Measurements from ENCODE around the gene ZNF787. TPM values are rescaled to one million over a fixed set of nuclear protein-coding genes. Genes with fewer than 3 reads are reported as not detected.

Gene ZNF787
- total and polyA plus RNA-seq, 2 of the 8 experiments (the other 6 are each of a cell fraction or from before 2014, with no cell fraction given), result 19.7 to 56.0 TPM

- H3K14ac ChIP-seq (ENCODE audit: insufficient read length), result no peak overlapping the region
- ChIA-PET POLR2A (ENCODE audit: partially characterized antibody) (interaction anchor here (1.3 to 1.7 kb wide), 4 partner anchors 10 to 16 kb away, joined by 3 to 6 read pairs (median 6); no protein-coding TSS in a partner anchor), CTCF (ENCODE audit: partially characterized antibody) (interaction anchor here (0.6 to 2.2 kb wide), 3 partner anchors 12 to 350 kb away, joined by 3 to 8 read pairs (median 3); no protein-coding TSS in a partner anchor)
- H3K23me2 ChIP-seq (ENCODE audit: low read depth, low read length), result peaks cover 8% of the 10 kb centered on the region
- H3K4me3 ChIP-seq (ENCODE audit: extremely low read depth in 1 of 4, insufficient read depth in 2 of 4, low read depth in 3 of 4, low read length in 4 of 4), result no peak overlapping the region
- H4K91ac ChIP-seq (replicated peaks; ENCODE audit: insufficient read length, low read length), result no peak overlapping the region
- no peak overlapping the region for H3K23ac ChIP-seq (ENCODE audit: insufficient read length)
- H3K9ac ChIP-seq (replicated peaks in 1 of 4; ENCODE audit: extremely low read depth in 1 of 4, low read depth in 3 of 4, low read length in 3 of 4), result no peak overlapping the region
- H3K27me3 ChIP-seq (replicated peaks in 1 of 4; ENCODE audit: control insufficient read depth in 3 of 4, extremely low read depth in 1 of 4, insufficient read depth in 3 of 4, low read length in 3 of 4), result no peaks in the 10 kb centered on the region; a peak in 1 of 7 replicates
- no peaks in the 10 kb centered on the region for H3K9me3 ChIP-seq (ENCODE audit: insufficient read depth in 2 of 2, low read depth in 1 of 2, low read length in 1 of 2)
- 86% methylated on average over 3 of the region's 4 CpGs; no CpG with 5 or more reads in 1 of the 2 experiments for WGBS, 2 experiments (ENCODE audit: extremely low coverage in 1 of 2, insufficient coverage in 1 of 2, insufficient read length in 1 of 2, insufficient replicate concordance in 2 of 2, low coverage in 1 of 2, low lambda C conversion rate in 2 of 2, missing lambda C conversion rate in 1 of 2)
- DNase-seq (ENCODE audit: low read depth in 1 of 2, low spot score in 2 of 2) (no peak), FAIRE-seq (no peak)
- H2BK12ac ChIP-seq (ENCODE audit: low read depth, low read length), result no peak overlapping the region
- no peak overlapping the region for H2BK15ac ChIP-seq (ENCODE audit: low read length)
- peaks cover 0 to 9% (median 7%) of the 10 kb centered on the region in 4 experiments; a peak in 6 of 7 replicates for H3K4me1 ChIP-seq (replicated peaks in 1 of 4; ENCODE audit: control insufficient read depth in 3 of 4, insufficient read depth in 4 of 4, low read length in 3 of 4)
- no peak overlapping the region for H4K8ac ChIP-seq (ENCODE audit: extremely low read depth, insufficient read depth, low read length)
- H2BK120ac ChIP-seq (replicated peaks; ENCODE audit: low read depth, low read length), result no peak overlapping the region
- no peaks in the 10 kb centered on the region for H4K20me1 ChIP-seq (replicated peaks in 1 of 2; ENCODE audit: control insufficient read depth in 1 of 2, insufficient read depth in 2 of 2, low read length in 2 of 2)
- no peak overlapping the region for H2AK5ac ChIP-seq (ENCODE audit: low read depth, low read length)
- H4K5ac ChIP-seq (ENCODE audit: insufficient read length, low read depth, low read length), result no peak overlapping the region
- H3K18ac ChIP-seq (ENCODE audit: extremely low read depth, low read length), result no peak overlapping the region
- no peak overlapping the region for H2AFZ ChIP-seq (ENCODE audit: low read length)
- H2BK20ac ChIP-seq (ENCODE audit: low read length), result no peak overlapping the region
- peaks cover 6 to 10% of the 10 kb centered on the region in 2 experiments for H3K79me2 ChIP-seq (ENCODE audit: control insufficient read depth in 1 of 2, insufficient read depth in 2 of 2, low read length in 2 of 2)
- no peaks in the 10 kb centered on the region; the same call in 1 of the 2 replicates for H3K79me1 ChIP-seq (ENCODE audit: low read depth, low read length)
- H2BK5ac ChIP-seq (ENCODE audit: low read depth, low read length), result no peak overlapping the region
- H3K36me3 ChIP-seq (ENCODE audit: control insufficient read depth in 2 of 4, insufficient read depth in 4 of 4, low read length in 3 of 4), result no peaks in the 10 kb centered on the region
- H3K4me2 ChIP-seq (ENCODE audit: insufficient read depth in 1 of 2, low read depth in 2 of 2, low read length in 2 of 2), result no peak overlapping the region
- no peak overlapping the region for H3K4ac ChIP-seq (replicated peaks; ENCODE audit: insufficient read length, low read depth, low read length)
- H3K56ac ChIP-seq (replicated peaks; ENCODE audit: insufficient read length, low read depth, low read length), result no peak overlapping the region
- no peak overlapping the region for H3K27ac ChIP-seq (ENCODE audit: low read depth, low read length)
- TF ChIP-seq POU5F1 (IDR thresholded peaks at IDR 0.05; ENCODE audit: low read depth, low read length) (no peak), TAF7 (optimal IDR thresholded peaks at IDR 0.05; ENCODE audit: borderline replicate concordance, low read depth, low read length) (no peak), KDM4A (IDR thresholded peaks at IDR 0.05; ENCODE audit: low read depth, low read length, severe bottlenecking) (no peak)
Observed at GRCh38 chr19:56124578-56124977, 3.5 kb upstream of the ZNF787 start.

Measured in H1 (cell line).